Measurements from ENCODE around the gene MAP7. TPM values are rescaled to one million over a fixed set of nuclear protein-coding genes. Genes with fewer than 3 reads are reported as not detected.

MAP7 gene
- total and polyA plus RNA-seq, 5 donors, result 0.79 to 2.5 (median 1.6) TPM

DNA sequence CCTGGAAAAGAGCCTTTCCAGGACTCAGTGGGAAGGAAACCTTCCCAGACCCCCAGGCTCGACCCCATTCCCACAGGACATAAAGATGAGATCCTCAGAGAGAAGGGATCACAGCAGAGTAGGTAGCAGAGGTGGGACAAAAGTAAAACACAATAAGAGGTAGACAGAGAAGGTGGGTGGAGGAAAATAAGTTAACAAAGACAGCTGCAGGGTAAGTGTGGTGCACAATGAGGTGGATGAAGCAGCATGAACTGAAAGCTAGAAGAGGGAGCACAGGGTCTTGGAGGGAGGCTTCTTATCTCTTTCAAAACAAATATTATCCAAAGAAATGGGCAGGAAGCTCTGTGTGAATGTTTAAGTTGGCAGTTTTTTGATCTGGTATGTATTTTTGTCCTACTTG lies 14.0 kb upstream of the MAP7 start:
- no peak for ATAC-seq
- WGBS, result 63% methylated on average over 1 of the region's 1 CpG
- intact Hi-C loops (cut with DNase I), result no loop called here

DNA sequence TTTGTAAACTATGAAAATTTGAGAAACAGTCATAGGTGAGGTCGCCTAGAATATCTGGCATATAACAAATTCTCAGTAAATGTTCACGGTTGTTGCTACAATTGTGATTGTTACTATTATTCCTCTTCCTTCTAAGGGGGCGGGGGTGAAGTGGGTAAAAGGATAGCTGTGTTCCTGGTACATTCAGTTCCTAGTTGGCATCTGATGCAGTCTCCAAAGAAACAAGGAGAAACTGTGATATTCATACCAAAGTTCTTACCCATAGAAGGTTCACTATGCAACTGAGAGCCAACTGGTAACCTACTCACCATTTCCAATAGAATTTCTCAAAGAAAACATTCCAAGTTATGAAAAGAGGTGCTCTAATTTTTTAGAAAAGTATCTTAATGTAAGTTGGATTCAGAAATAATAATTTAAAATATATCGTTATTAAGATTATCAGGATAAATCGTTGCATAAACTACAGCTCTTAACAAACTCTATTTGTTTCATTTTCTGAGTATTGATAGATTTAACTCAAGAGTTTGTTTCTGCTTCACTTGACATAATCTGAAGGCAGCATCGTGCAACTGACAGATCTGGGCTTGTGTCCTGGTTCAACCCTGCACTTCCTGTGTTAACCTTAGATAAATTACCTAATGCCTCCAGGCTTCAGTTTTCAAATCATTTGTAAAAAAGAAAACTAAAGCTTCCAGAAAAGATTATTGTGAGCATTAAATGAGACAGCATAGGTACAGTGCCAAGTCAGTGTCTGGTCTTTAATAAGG lies 13.3 kb upstream of the MAP7 start:
- no peak overlapping the region for H3K27ac ChIP-seq (ENCODE audit: low read length)
- DNase-seq (no peak), ATAC-seq (no peak)
- no peak overlapping the region for H3K4me3 ChIP-seq (ENCODE audit: low read length)
- H3K9me3 ChIP-seq (ENCODE audit: control insufficient read depth, low read length), result no peaks in the 10 kb centered on the region
- no peaks in the 10 kb centered on the region for H3K4me1 ChIP-seq (ENCODE audit: control insufficient read depth, insufficient read depth, low read length)
- WGBS, result 76% methylated on average over 6 of the region's 6 CpGs
- no peaks in the 10 kb centered on the region for H3K27me3 ChIP-seq (ENCODE audit: control insufficient read depth, insufficient read depth)
- intact Hi-C loops (cut with DNase I), result no loop called here

More for the DNA sequence above, 14.0 kb upstream of the MAP7 start:
- no peak for DNase-seq
- Histone ChIP-seq H3K27ac (ENCODE audit: low read length) (no peak overlapping the region), H3K27me3 (ENCODE audit: control insufficient read depth, insufficient read depth) (no peaks in the 10 kb centered on the region), H3K4me1 (ENCODE audit: control insufficient read depth, insufficient read depth, low read length) (no peaks in the 10 kb centered on the region), H3K4me3 (ENCODE audit: low read length) (no peak overlapping the region), H3K9me3 (ENCODE audit: control insufficient read depth, low read length) (no peaks in the 10 kb centered on the region)

DNA sequence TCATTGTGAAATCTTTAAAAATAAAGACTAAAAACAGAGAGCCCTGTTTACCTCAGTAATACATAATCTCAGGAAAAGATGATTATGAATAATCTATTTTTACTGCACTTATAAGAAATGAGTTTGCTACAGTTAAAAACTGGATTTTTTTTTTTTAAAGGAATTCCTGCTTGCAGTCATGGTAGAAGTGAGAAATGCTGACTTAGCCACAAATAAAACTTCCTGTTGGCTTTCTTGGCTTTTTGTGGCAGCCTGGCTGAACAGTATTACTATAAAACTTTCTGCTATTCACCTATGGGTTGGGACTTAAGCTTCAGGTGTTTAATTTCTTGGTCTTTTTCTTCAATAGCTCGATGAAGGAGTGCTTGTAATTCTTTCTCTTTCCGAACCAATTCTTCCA lies 12.0 kb upstream of the MAP7 start:
- no peaks in the 10 kb centered on the region for H3K9me3 ChIP-seq (ENCODE audit: control insufficient read depth, low read length)
- intact Hi-C loops (cut with DNase I), result no loop called here
- ATAC-seq (no peak), DNase-seq (no peak)
- H3K27me3 ChIP-seq (ENCODE audit: control insufficient read depth, insufficient read depth), result no peaks in the 10 kb centered on the region
- no peak overlapping the region for H3K27ac ChIP-seq (ENCODE audit: low read length)
- 75% methylated on average over 2 of the region's 2 CpGs for WGBS
- no peaks in the 10 kb centered on the region for H3K4me1 ChIP-seq (ENCODE audit: control insufficient read depth, insufficient read depth, low read length)
- H3K4me3 ChIP-seq (ENCODE audit: low read length), result no peak overlapping the region

DNA sequence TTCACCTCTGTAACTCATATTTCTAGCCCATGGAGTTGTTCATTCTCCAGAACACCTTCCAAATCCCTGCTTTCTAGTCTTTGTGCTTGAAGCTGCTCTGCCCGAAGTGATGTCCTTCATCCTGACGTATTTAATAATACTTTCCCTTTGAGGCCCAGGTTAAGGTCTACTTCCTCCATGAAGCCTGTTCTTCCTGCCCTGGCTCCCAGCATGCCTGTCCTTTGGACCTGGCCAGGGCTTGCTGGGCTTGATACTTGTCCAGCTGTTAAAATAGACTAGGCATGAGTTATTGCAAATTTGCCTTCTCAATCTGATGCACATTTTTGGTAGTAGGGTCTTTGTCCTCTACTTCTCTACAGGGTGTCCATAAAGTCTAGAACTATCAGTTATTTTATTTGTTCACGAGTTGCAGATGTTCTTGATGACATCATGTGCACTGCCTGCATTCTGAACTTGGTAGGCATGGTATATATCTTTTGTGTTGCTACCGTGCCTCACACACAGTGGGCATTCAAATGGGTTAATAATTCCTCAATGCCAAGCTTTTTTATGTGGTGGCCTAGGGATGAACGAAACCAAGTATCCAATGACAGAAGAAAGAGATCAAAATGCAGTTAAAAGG lies 3.1 kb upstream of the MAP7 start:
- no peak for ATAC-seq
- DNase-seq, result no peak
- Histone ChIP-seq H3K27ac (ENCODE audit: low read length) (no peak overlapping the region), H3K4me1 (ENCODE audit: control insufficient read depth, insufficient read depth, low read length) (peaks cover 2% of the 10 kb centered on the region), H3K4me3 (ENCODE audit: low read length) (no peak overlapping the region), H3K9me3 (ENCODE audit: control insufficient read depth, low read length) (no peaks in the 10 kb centered on the region), H3K27me3 (ENCODE audit: control insufficient read depth, insufficient read depth) (no peaks in the 10 kb centered on the region)
- intact Hi-C loops (cut with DNase I), result no loop called here
- 82% methylated on average over 5 of the region's 5 CpGs for WGBS

DNA sequence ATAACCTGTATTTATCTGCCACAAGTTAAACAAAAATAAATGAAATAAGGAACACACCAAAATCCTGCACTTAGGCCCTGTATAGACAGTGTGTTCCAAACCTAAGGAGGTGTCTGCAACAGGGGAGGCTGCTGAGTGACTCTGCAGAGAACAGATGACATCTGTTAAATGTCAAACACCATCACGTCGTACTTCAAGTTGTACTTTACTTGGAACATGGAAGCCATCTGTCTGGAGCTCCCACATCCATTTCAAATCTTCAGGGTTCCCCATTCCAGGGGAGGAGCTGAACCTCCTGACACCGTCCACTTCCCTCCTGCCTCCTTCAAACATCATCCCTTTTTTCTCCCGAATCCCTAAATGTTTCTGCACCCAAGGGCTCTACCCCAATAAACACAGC lies 1.8 kb upstream of the MAP7 start:
- Histone ChIP-seq H3K27ac (ENCODE audit: low read length) (no peak overlapping the region), H3K4me1 (ENCODE audit: control insufficient read depth, insufficient read depth, low read length) (peaks cover 2% of the 10 kb centered on the region), H3K27me3 (ENCODE audit: control insufficient read depth, insufficient read depth) (no peaks in the 10 kb centered on the region), H3K9me3 (ENCODE audit: control insufficient read depth, low read length) (no peaks in the 10 kb centered on the region), H3K4me3 (ENCODE audit: low read length) (no peak overlapping the region)
- intact Hi-C loops (cut with DNase I), result no loop called here
- 70% methylated on average over 4 of the region's 4 CpGs for WGBS
- ATAC-seq (no peak), DNase-seq (no peak)

DNA sequence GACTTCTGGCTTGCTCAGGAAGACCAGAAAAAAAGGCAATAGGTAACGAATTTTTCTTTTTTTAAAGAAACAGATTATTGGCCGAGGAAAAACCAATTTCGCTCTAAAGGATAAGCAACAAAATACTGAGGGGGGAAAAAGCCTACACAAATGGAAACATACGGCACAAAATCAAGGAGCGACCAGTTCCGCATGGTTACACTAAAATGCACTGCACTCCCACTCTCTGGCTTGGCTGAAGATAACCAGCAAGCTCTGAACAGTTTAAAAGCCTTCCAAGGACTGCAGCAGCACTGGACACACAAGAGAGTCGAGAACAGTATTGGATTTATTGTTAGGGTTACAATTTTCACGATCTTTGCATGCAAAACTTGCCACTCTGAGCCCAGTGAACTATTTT lies 881 bp upstream of the MAP7 start:
- no peaks in the 10 kb centered on the region for H3K9me3 ChIP-seq (ENCODE audit: control insufficient read depth, low read length)
- intact Hi-C loops (cut with DNase I), result no loop called here

DNA sequence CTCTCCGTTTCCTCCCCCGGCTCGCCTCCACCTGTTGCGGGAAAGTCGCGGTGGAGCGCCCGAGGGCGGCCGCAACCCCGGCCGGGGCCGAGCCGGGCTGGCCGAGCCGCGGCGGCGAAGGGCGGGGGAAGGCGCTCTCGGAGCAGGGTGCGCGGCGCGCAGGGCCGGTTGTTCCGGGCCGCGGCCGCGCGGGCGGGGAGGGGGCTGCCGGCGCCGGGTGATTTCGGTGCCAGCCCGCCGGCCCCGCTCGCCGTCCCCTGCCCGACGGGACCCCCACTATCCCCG lies 235 bp downstream of the MAP7 start:
- DNase-seq (peak in 2 of 3 donors; percentile 19 to 71), ATAC-seq (peak; percentile 71 to 82)
- H3K27ac ChIP-seq (ENCODE audit: low read length), result no peak overlapping the region
- intact Hi-C loops (cut with DNase I), result no loop called here
- H3K4me1 ChIP-seq (ENCODE audit: control insufficient read depth, insufficient read depth, low read length), result peaks cover 2% of the 10 kb centered on the region
- H3K4me3 ChIP-seq (ENCODE audit: low read length), result peak overlapping the region; percentile 80
- H3K9me3 ChIP-seq (ENCODE audit: control insufficient read depth, low read length), result no peaks in the 10 kb centered on the region
- under 1% methylated on average over 44 of the region's 46 CpGs for WGBS
- H3K27me3 ChIP-seq (ENCODE audit: control insufficient read depth, insufficient read depth), result no peaks in the 10 kb centered on the region

More for the DNA sequence above, 881 bp upstream of the MAP7 start:
- Histone ChIP-seq H3K27ac (ENCODE audit: low read length) (no peak overlapping the region), H3K27me3 (ENCODE audit: control insufficient read depth, insufficient read depth) (no peaks in the 10 kb centered on the region), H3K4me3 (ENCODE audit: low read length) (peak overlapping the region; percentile 80), H3K4me1 (ENCODE audit: control insufficient read depth, insufficient read depth, low read length) (peaks cover 2% of the 10 kb centered on the region)
- ATAC-seq, result no peak
- WGBS, result 50% methylated on average over 8 of the region's 8 CpGs
- DNase-seq, result no peak

DNA sequence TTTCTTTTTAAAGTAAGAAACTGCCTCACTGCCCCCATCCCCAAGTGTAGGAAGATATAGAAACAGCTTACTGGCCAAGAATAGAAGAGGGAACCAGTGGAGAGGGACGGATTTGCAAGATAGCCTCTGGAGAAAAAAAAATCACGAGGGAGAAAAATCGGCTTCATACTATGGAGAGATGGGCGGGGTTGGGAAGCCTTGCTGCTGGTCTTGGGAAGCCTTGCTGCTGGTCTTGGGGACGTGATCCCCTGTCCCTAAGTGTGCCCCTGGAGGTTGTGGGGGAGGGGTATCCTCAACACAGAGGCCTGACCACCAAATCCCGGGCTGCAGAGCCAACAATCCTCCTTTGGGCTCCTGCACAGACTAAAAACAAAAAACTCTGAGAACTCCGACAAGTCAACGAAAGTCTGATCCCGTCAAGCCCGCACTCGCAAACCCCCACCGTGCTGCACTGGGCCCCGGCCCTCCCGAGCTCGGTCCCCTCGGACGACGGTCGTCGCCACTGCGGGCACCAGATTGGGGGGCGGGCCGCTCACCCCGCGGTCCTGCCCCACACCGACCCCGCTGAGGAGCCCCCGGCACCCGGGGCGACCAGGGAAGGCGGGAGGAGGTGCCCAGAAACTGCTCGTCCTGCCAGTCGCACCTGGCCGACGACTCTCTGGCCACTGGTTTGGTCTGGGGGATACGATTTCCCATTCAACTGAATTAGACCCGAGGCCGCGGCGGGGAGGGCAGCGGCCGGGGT lies 750 bp downstream of the MAP7 start:
- intact Hi-C loops (cut with DNase I), result no loop called here
- Histone ChIP-seq H3K4me3 (ENCODE audit: low read length) (peak overlapping the region; percentile 80), H3K4me1 (ENCODE audit: control insufficient read depth, insufficient read depth, low read length) (peaks cover 2% of the 10 kb centered on the region), H3K9me3 (ENCODE audit: control insufficient read depth, low read length) (no peaks in the 10 kb centered on the region), H3K27me3 (ENCODE audit: control insufficient read depth, insufficient read depth) (no peaks in the 10 kb centered on the region), H3K27ac (ENCODE audit: low read length) (no peak overlapping the region)
- WGBS, result 2% methylated on average over 42 of the region's 42 CpGs
- ATAC-seq, result peak in 1 of 2 donors; percentile 30
- DNase-seq, result peak in 2 of 3 donors; percentile 52 to 60

DNA sequence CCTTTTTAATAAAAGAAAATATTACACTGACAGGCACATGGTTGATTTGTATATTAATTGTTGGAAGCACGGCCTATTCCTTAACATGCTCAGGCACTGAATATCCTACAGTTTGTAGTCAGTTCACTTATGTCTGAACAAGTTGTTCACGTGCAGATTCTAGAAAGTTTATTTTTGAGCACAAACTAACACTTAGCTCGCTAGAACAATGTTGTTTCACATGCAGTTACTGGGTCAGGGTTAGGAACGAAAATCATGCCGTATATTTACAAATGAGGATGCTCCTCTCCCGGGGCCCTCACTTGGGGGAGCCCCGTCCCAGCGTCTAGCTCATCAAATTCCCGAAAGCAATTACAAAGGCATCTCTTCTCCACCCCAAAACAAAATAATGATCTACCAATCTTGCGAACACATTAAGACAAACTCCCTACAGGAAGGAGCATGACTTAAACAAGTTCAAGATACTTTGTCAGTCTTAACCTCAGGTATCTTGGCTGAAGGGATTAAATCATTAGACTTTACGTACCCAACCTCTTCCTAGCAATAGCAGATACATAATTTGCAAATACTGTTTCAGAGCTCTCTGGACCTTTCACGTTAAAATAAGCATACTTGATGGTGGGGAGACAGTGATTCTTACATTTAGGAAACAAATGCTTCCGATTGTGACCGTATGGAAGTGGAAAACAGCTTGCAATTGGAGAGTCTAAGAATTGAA lies 1.5 kb downstream of the MAP7 start:
- H3K9me3 ChIP-seq (ENCODE audit: control insufficient read depth, low read length), result no peaks in the 10 kb centered on the region
- ATAC-seq (no peak), DNase-seq (no peak)
- no peak overlapping the region for H3K4me3 ChIP-seq (ENCODE audit: low read length)
- H3K27ac ChIP-seq (ENCODE audit: low read length), result no peak overlapping the region
- intact Hi-C loops (cut with DNase I), result no loop called here
- 66% methylated on average over 14 of the region's 14 CpGs for WGBS
- H3K4me1 ChIP-seq (ENCODE audit: control insufficient read depth, insufficient read depth, low read length), result peaks cover 2% of the 10 kb centered on the region
- H3K27me3 ChIP-seq (ENCODE audit: control insufficient read depth, insufficient read depth), result no peaks in the 10 kb centered on the region

DNA sequence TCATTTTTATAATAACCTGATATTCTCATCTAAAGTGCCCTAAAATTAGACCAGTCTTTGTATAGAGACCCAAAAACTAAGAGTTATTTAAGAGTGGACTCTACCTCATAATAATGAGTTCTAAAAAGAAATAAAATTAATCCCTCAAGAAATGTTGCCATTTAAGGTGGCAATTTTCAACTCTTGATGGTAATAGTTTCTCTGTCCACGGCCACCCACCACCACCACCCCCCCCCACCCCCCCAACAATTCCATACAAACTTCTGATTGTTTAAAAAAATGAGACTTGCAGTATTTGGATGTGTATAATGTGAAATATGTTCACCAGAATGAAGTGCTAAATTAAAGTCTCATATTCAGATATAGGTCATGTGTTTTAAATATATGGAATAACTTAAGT lies 2.4 kb downstream of the MAP7 start:
- intact Hi-C loops (cut with DNase I), result no loop called here
- H3K9me3 ChIP-seq (ENCODE audit: control insufficient read depth, low read length), result no peaks in the 10 kb centered on the region
- DNase-seq, result no peak
- H3K4me3 ChIP-seq (ENCODE audit: low read length), result no peak overlapping the region
- 81% methylated on average over 1 of the region's 1 CpG for WGBS
- no peak for ATAC-seq
- H3K27me3 ChIP-seq (ENCODE audit: control insufficient read depth, insufficient read depth), result no peaks in the 10 kb centered on the region
- no peak overlapping the region for H3K27ac ChIP-seq (ENCODE audit: low read length)
- peaks cover 2% of the 10 kb centered on the region for H3K4me1 ChIP-seq (ENCODE audit: control insufficient read depth, insufficient read depth, low read length)

DNA sequence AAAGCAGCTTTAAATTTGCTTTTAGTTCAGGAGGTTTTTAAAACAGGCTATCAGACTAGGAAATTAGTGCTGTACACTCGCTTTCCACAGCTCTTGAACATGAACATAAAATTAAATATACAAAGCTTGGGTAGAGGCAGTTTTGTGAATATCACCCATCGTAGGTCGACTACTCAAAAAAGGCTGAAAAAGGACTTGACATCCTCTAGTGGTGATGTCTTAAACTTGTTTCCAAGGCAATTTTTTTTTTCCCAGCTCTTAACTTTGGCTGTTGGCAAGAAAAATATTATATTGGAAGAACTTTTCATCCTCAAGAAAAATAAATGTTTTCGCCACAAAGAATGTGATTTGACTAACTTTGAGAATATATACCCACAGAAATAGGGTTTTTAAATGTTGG lies 2.9 kb downstream of the MAP7 start:
- no peaks in the 10 kb centered on the region for H3K27me3 ChIP-seq (ENCODE audit: control insufficient read depth, insufficient read depth)
- ATAC-seq (no peak), DNase-seq (no peak)
- intact Hi-C loops (cut with DNase I), result no loop called here
- 40% methylated on average over 4 of the region's 4 CpGs for WGBS
- H3K4me1 ChIP-seq (ENCODE audit: control insufficient read depth, insufficient read depth, low read length), result peaks cover 2% of the 10 kb centered on the region
- H3K4me3 ChIP-seq (ENCODE audit: low read length), result no peak overlapping the region
- H3K27ac ChIP-seq (ENCODE audit: low read length), result no peak overlapping the region
- H3K9me3 ChIP-seq (ENCODE audit: control insufficient read depth, low read length), result no peaks in the 10 kb centered on the region

Measured in right cardiac atrium (tissue), 5 donors.